ENCODE results near the gene GABBR2.
"Not testable (repeated sequence)": the region's sequence is repeated elsewhere in the genome, so short reads cannot be mapped to it uniquely, and the experiment has no call there.

Gene GABBR2

GRCh38 chr9:98465799-98466198 lies 242.9 kb downstream of the GABBR2 start:
- no peak for FAIRE-seq

GRCh38 chr9:98464156-98464690 lies 244.5 kb downstream of the GABBR2 start:
- FAIRE-seq, result not testable (repeated sequence)

- no peak for FAIRE-seq
These were observed 246.4 kb downstream of the GABBR2 start for GRCh38 chr9:98462310-98462709.

- no peak for FAIRE-seq
These were observed 248.0 kb downstream of the GABBR2 start for GRCh38 chr9:98460704-98461103.

- no peak for FAIRE-seq
These were observed 250.9 kb downstream of the GABBR2 start for GRCh38 chr9:98457726-98458370.

- FAIRE-seq, result no peak
These were observed 252.6 kb downstream of the GABBR2 start for GRCh38 chr9:98456156-98456613.

GRCh38 chr9:98455256-98456155 lies 253.2 kb downstream of the GABBR2 start:
- FAIRE-seq, result no peak

GRCh38 chr9:98453589-98454311 lies 255.0 kb downstream of the GABBR2 start:
- FAIRE-seq, result no peak

- FAIRE-seq, result no peak
These were observed 257.2 kb downstream of the GABBR2 start for GRCh38 chr9:98451576-98451975.

- FAIRE-seq, result no peak
These were observed 258.2 kb downstream of the GABBR2 start for GRCh38 chr9:98450496-98450895.

GRCh38 chr9:98449871-98450270 lies 258.9 kb downstream of the GABBR2 start:
- no peak for FAIRE-seq

GRCh38 chr9:98445576-98445975 lies 263.2 kb downstream of the GABBR2 start:
- FAIRE-seq, result no peak

- no peak for FAIRE-seq
These were observed 264.1 kb downstream of the GABBR2 start for GRCh38 chr9:98444601-98445000.

GRCh38 chr9:98442541-98442940 lies 266.2 kb downstream of the GABBR2 start:
- FAIRE-seq, result no peak

GRCh38 chr9:98442114-98442513 lies 266.6 kb downstream of the GABBR2 start:
- FAIRE-seq, result no peak

GRCh38 chr9:98438666-98439065 lies 270.1 kb downstream of the GABBR2 start:
- FAIRE-seq, result no peak

- no peak for FAIRE-seq
These were observed 271.2 kb downstream of the GABBR2 start for GRCh38 chr9:98437458-98438034.

- no peak for FAIRE-seq
These were observed 275.8 kb downstream of the GABBR2 start for GRCh38 chr9:98432960-98433359.

- no peak for FAIRE-seq
These were observed 276.6 kb downstream of the GABBR2 start for GRCh38 chr9:98432134-98432533.

- no peak for FAIRE-seq
These were observed 278.0 kb downstream of the GABBR2 start for GRCh38 chr9:98430535-98431292.

GRCh38 chr9:98429613-98430012 lies 279.1 kb downstream of the GABBR2 start:
- FAIRE-seq, result no peak

- no peak for FAIRE-seq
These were observed 280.3 kb downstream of the GABBR2 start for GRCh38 chr9:98428454-98428853.

Data from TTC549 (cell line).